Breast epithelium (tissue), 4 donors: ENCODE data around the gene XPNPEP1. TPM values are rescaled to one million over a fixed set of nuclear protein-coding genes. Genes with fewer than 3 reads are reported as not detected.

Experiments used
- DNase-seq, 2 donors: peaks; one replicate each; pipeline ENCODE4 v3.0.0-alpha.2; 2019; ENCODE audit warnings: low spot score in 2 of 2
- H3K27ac ChIP-seq, 2 donors: fragments of 200-600 bp; sonication (generic) in 1 of 2; one replicate each; pipeline ENCODE4 v1.5.1; 2016 to 2019; ENCODE audit warnings: mild to moderate bottlenecking in 1 of 2
- H3K27me3 ChIP-seq, 2 donors: fragments of 200-600 bp; sonication (generic) in 1 of 2; one replicate each; pipeline versions ENCODE4 v1.5.1 to v1.6.0; 2017 to 2019; ENCODE audit warnings: control low read depth in 1 of 2, mild to moderate bottlenecking in 1 of 2
- H3K36me3 ChIP-seq: fragments of 200-600 bp; one replicate; pipeline ENCODE4 v1.5.1; 2019
- H3K4me1 ChIP-seq, 2 donors: fragments of 200-600 bp; sonication (generic); one replicate each; pipeline ENCODE4 v1.5.1; 2016 to 2019; ENCODE audit warnings: control low read depth in 1 of 2
- H3K4me3 ChIP-seq, 3 donors: fragments of 200-600 bp; sonication (generic); 1 replicate in 2 of 3; 2 replicates in 1 of 3; pipeline ENCODE4 v1.5.1; 2016 to 2019; ENCODE audit warnings: mild to moderate bottlenecking in 3 of 3, moderate library complexity in 2 of 3
- H3K9me3 ChIP-seq, 2 donors: fragments of 200-600 bp; sonication (generic) in 1 of 2; one replicate each; pipeline ENCODE4 v1.5.1; 2016 to 2019; ENCODE audit warnings: control low read depth in 1 of 2
- CTCF ChIP-seq, 3 donors: fragments of 450-650 bp; IDR thresholded peaks; one replicate each; pipeline ENCODE4 v1.5.1; 2016 to 2017; ENCODE audit warnings: antibody characterized with exemption in 3 of 3, mild to moderate bottlenecking in 3 of 3, moderate library complexity in 3 of 3
- POLR2A ChIP-seq: fragments of 450-650 bp; IDR thresholded peaks from one replicate; pipeline ENCODE4 v1.6.1; 2016; ENCODE audit warnings: antibody characterized with exemption, mild to moderate bottlenecking, moderate library complexity
- POLR2AphosphoS5 ChIP-seq, 3 donors: sonication (generic); formaldehyde crosslinking; IDR thresholded peaks; one replicate each; pipeline ENCODE4 v1.6.1; 2017; ENCODE audit warnings: antibody characterized with exemption in 3 of 3
- intact Hi-C: fragments of 100-400 bp; cut with DNase I; formaldehyde crosslinking; loops from one replicate; pipeline ENCODE4 v1.15.1; 2023; ENCODE audit warnings: low total_unique reads
- total RNA-seq, 3 donors: library from RNA; depleted of rRNA; stranded (reverse); fragments of >200 nt; gene quantifications; one replicate each; pipeline ENCODE4 v1.1.0, GENCODE V29; 2016

XPNPEP1 gene
- total RNA-seq, 3 donors from 2014 or later, result 61.1 to 89.5 (median 89.0) TPM

- Histone ChIP-seq H3K4me3 (peak overlapping the region in 1 of 3 donors; percentile 18), H3K4me1 (peaks cover 0 to 6% of the 10 kb centered on the region in 2 donors), H3K9me3 (no peaks in the 10 kb centered on the region), H3K27me3 (no peaks in the 10 kb centered on the region), H3K27ac (peak overlapping the region; percentile 50 to 61), H3K36me3 (no peaks in the 10 kb centered on the region)
- intact Hi-C loops, result no loop called here
- no peak for DNase-seq
- no peak for TF ChIP-seq POLR2AphosphoS5 (IDR thresholded peaks at IDR 0.05)
- TF ChIP-seq CTCF (IDR thresholded peaks at IDR 0.05), result no peak
- TF ChIP-seq POLR2A, result no peak
These were observed 45.8 kb upstream of the XPNPEP1 start for GRCh38 chr10:109968953-109969759.

GRCh38 chr10:109967739-109968088 is 44.4 kb upstream of the XPNPEP1 start:
- no peaks in the 10 kb centered on the region for H3K36me3 ChIP-seq
- TF ChIP-seq POLR2A (no peak), POLR2AphosphoS5 (IDR thresholded peaks at IDR 0.05) (no peak), CTCF (IDR thresholded peaks at IDR 0.05) (no peak)
- H3K27me3 ChIP-seq, result no peaks in the 10 kb centered on the region
- H3K27ac ChIP-seq, result peak overlapping the region in 1 of 2 donors; percentile 22
- intact Hi-C loops, result no loop called here
- H3K9me3 ChIP-seq, result no peaks in the 10 kb centered on the region
- DNase-seq, result no peak
- peaks cover 0 to 6% of the 10 kb centered on the region in 2 donors for H3K4me1 ChIP-seq
- no peak overlapping the region for H3K4me3 ChIP-seq

GRCh38 chr10:109966961-109967738 is 43.8 kb upstream of the XPNPEP1 start:
- Histone ChIP-seq H3K4me3 (no peak overlapping the region), H3K4me1 (peaks cover 0 to 6% of the 10 kb centered on the region in 2 donors), H3K27ac (peak overlapping the region in 1 of 2 donors; percentile 22), H3K36me3 (no peaks in the 10 kb centered on the region), H3K27me3 (no peaks in the 10 kb centered on the region), H3K9me3 (no peaks in the 10 kb centered on the region)
- TF ChIP-seq CTCF (IDR thresholded peaks at IDR 0.05), result no peak
- no peak for TF ChIP-seq POLR2A
- TF ChIP-seq POLR2AphosphoS5 (IDR thresholded peaks at IDR 0.05), result no peak
- intact Hi-C loops, result no loop called here
- no peak for DNase-seq

- Histone ChIP-seq H3K4me3 (no peak overlapping the region), H3K36me3 (no peaks in the 10 kb centered on the region), H3K27me3 (no peaks in the 10 kb centered on the region), H3K27ac (no peak overlapping the region), H3K9me3 (no peaks in the 10 kb centered on the region), H3K4me1 (peaks cover 0 to 6% of the 10 kb centered on the region in 2 donors)
- no peak for TF ChIP-seq POLR2AphosphoS5 (IDR thresholded peaks at IDR 0.05)
- no peak for TF ChIP-seq CTCF (IDR thresholded peaks at IDR 0.05)
- TF ChIP-seq POLR2A, result no peak
- intact Hi-C loops, result no loop called here
- DNase-seq, result no peak
These were observed 41.0 kb upstream of the XPNPEP1 start for GRCh38 chr10:109964318-109964717.

- no peak for DNase-seq
- H3K36me3 ChIP-seq, result no peaks in the 10 kb centered on the region
- peak overlapping the region in 1 of 2 donors; percentile 29 for H3K27ac ChIP-seq
- no peak overlapping the region for H3K4me3 ChIP-seq
- intact Hi-C loops, result no loop called here
- no peak for TF ChIP-seq POLR2A
- no peak for TF ChIP-seq POLR2AphosphoS5 (IDR thresholded peaks at IDR 0.05)
- TF ChIP-seq CTCF (IDR thresholded peaks at IDR 0.05), result no peak
- no peaks in the 10 kb centered on the region for H3K9me3 ChIP-seq
- peaks cover 0 to 6% of the 10 kb centered on the region in 2 donors for H3K4me1 ChIP-seq
- no peaks in the 10 kb centered on the region for H3K27me3 ChIP-seq
These were observed 40.1 kb upstream of the XPNPEP1 start for GRCh38 chr10:109963439-109963838.
